Left renal cortex interstitium (tissue), 4 donors: ENCODE data around the gene C1QTNF2. TPM values are rescaled to one million over a fixed set of nuclear protein-coding genes. Genes with fewer than 3 reads are reported as not detected.
A peak's percentile ranks its signal among the peaks of the same experiment; 100 is the strongest.

Experiments used
- DNase-seq, 4 donors: peaks; one replicate each; pipeline ENCODE4 v3.0.0-alpha.2; 2013; ENCODE audit warnings: low read depth in 4 of 4, low spot score in 2 of 4, missing footprints in 1 of 4
- polyA plus RNA-seq, 4 donors: library from polyadenylated mRNA; unstranded; fragments of 120-200 nt; gene quantifications; one replicate each; pipeline ENCODE4 v1.2.1, GENCODE V29; 2013; ENCODE audit not compliant: insufficient read length in 4 of 4

Gene C1QTNF2, protein sequence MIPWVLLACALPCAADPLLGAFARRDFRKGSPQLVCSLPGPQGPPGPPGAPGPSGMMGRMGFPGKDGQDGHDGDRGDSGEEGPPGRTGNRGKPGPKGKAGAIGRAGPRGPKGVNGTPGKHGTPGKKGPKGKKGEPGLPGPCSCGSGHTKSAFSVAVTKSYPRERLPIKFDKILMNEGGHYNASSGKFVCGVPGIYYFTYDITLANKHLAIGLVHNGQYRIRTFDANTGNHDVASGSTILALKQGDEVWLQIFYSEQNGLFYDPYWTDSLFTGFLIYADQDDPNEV
- 1 to 10 TPM in 3 of 4 donors, under 1 TPM in 1; 0.90 to 2.4 (median 1.6) TPM for polyA plus RNA-seq

DNA sequence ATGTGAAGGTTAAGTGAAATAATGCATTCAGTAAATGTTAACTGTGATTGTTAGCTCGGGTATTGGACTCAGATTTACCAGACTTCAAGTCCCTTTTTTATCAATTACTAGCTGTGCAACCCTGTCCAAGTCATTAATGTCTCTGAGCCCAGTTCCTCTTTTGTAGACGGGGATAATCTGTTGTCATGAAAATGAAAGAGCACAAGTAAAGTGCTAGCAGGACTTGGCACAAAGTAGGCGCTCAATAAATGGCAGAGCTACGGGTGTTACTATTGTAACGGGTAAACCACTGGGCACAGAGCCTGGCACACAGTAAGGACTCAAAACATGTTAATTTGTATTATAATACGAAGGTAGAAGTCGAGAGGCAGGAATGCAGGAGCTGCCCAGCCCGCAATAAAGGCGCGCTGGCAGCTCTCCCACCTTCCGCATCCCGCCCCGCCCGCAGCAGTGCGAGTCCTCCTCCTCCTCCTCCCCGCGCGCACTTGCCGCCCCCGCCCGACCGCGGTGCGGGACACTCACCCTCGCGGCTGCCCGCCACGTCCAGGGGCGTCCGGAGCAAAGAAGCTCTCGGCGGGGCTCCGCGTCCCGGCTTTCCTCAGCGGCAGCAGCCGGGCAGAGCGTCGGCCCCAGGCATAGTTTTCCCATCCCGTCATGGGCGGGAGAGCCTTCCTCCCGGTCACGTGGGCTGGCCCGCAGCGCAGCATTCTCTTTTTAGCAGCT, at the start of gene C1QTNF2:
TSS of gene C1QTNF2 (minus strand) at position 637 of the 723 bp plus-strand sequence. CDS start 15,615 bp downstream, outside the sequence.
- peak in 2 of 4 donors; percentile 48 to 52 for DNase-seq

DNA sequence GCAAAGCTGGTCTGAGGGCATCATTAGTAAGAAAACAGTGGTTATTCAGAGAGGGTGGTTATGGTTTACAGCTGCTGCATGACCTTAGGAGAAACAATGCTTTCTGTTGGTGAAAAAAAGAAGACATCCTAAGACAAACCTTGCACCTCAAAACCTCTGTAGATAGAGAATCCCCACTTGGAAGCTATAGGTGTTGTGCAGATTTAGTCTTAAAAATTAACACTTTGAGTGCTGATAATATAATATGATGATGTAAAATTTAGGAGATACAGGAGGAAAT, 49.8 kb upstream of the C1QTNF2 start:
- DNase-seq = no peak

DNA sequence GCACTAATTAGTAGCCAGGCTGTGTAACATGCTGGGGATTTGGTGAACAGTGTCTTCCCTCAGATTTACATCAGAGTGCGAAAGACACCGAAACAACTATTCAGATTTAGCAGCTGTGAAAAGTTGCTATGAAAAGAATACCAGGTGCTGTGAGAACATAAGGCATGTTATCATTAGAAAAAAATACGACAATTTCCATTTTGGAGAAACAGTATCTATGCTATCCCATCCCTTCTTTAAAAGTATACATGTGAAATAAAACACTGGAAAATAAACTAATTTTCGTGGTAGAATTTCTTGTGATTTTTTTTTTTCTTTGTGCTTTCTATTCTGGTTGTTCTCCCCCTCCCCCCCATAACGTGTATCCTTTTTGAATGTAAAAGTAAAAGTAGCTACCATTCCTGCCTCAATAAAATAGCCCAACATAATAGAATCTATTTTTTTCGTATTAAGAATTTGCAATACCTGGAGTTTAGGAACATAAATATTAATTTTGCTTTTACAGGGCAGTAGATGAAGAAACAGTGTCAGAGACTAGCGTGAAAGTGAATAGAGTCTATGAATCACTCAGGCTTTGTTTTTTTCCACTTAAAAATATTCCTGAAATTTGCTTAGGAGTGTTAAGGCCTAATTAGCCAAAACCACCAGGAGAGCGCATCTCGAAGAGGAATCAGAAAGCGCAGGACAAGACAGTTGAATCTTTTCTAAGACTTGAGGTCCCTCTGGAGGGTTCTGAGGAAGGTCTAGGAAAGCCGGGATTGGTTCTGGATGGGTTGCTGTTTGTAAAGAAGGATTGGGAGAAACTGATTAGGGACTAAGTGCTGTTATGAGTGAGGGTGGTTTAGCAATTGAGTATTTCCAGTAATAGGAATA, 49.3 kb upstream of the C1QTNF2 start:
- DNase-seq = no peak

DNA sequence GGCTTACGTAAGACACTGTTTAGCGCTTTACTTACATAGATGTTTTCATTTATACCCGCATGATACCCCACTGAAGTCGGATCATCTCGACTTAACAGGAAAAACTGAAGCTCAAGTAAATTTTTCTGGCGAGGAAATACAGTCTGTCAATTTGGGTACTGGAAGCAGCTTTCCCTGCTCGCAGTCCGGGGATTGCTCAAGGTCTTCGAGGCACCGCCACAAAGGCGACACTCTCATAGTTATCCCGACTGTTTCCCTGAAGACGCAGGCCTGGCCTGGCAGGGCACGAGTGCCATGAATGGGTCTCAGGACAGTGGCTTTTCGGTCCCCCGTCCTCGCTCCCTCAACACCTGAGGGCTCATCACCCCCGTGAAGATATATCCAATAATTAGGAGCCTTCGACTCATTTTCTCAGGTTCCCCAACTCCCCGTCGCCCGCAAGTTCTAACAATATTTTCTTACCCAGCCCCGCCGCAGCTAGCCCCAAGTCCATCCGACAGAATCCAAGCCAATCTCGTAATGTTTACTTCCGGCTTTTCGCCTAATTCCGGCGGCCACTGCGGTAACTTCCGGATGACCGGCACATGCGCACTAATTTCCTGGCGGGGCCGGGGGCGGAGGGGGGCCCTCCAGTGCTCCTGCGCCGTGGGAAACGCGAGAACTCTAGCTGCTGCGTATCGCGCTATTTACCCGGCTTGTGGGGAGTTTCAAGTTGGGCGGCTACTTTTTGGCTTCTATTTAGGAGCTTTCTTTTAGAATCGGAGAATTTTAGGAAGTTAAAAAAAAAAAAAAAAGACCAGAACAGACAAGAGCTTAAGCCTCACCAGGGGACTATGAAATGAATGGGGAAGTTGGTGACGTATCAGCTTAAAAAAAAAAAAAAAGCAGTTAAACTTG, 48.4 kb upstream of the C1QTNF2 start, which contains the start of gene SLU7:
TSS of gene SLU7 (minus strand) at position 521 of the 897 bp plus-strand sequence. CDS start 3,787 bp downstream, outside the sequence.
- DNase-seq = peak in 2 of 4 donors; percentile 92 to 94

DNA sequence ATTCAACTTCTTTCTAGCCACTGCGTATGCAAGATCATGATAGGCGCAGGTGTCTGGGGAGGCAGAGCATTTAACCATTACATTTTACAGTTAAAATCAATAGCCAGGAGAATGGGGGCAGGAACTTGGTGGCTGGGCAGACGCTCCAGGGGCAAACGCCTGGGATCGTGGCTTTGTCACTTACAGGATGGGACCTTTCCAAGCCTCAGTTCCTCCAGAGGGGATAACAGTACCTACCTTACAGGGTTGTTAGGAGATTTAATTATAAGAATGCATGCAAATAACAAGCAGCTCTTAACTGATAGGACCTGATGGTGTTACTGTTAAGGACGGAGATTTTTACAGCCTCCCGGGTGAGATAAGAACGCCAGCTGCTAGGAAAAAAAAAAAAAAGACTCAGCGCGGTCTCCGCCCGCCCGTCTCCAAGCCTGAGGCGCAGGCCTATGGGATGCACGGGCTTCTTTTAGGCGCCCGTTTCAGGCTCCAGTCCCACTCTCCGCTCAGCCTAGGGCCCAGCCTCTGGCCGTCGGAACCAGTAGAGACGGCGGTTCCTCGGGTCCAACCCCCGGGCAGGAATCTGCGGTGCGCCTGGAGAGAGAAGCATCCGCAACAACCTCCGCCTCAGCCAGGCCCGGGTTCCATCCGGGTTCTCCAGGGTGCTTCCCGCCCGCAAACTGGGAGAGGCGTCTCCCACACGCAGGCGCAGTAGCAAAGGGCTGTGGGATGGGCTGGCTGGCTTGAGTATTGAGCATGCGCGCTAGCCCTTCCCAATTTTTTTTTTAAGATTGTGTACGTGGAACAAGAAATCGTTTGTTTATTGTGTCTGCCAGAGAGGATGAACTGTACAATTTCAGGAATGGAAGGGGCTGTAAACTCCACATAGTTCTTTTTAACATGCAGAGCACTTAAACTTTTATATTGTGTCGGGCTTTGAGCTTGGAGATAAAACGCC, 29.3 kb upstream of the C1QTNF2 start, which contains the start of gene FAM200C:
TSS of gene FAM200C (minus strand) at position 653 of the 952 bp plus-strand sequence. CDS start 4,564 bp downstream, outside the sequence.
- DNase-seq = peak; percentile 88 to 93 (median 91)

DNA sequence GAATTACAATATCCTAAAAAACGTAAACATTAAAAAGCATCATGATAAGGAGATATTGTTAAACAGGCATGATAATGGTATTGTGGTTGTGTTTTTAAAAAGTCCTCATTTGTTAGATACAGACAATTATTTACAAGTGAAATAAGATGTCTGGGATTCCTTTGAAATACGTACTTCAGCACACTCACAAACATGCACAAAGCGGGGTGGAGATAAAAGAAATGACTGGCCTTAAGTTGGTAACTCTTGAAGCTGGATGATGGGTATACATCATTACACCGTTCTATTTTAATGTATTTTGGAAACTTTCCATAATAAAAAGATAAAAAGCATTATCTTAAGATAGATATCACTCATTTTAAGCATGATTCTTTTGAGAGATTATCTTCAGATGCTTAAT, 28.4 kb upstream of the C1QTNF2 start:
- no peak for DNase-seq

DNA sequence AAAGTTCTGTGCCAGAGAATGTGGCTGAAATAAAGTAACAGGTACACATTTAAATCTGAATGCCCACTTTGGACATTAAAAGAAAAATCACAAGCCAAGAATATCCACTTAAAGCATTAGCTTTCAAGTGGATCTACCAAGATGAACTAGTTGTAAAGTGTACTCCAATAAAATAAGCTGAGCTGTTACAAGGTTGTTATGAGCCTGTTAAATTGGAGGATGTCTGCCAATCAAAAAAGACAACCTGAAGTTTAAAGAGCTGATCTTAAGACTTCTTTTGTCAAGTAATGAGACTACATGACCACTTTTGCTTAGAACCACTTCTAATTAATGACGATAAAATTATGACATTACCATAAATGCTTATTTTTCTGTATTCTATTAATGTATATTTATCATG, 27.1 kb upstream of the C1QTNF2 start:
- no peak for DNase-seq

DNA sequence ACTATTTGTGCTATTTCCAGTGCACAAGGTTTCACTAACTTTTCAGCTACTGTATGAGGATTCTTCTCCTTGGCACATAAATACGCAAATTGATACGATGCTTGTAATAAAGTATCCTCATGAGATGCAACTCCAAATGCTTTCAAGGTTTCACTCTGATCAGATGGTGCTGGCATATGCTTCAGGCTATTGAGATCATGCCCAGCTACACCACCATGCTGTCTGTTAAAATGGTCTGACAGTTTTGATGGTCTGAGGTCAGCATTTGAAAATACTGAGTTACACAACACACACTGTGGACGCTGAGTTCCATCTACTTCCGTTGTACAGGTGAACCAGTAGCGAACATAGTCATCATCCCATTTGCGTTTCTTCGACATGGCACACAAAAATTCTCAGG, 24.7 kb upstream of the C1QTNF2 start:
- no peak for DNase-seq

DNA sequence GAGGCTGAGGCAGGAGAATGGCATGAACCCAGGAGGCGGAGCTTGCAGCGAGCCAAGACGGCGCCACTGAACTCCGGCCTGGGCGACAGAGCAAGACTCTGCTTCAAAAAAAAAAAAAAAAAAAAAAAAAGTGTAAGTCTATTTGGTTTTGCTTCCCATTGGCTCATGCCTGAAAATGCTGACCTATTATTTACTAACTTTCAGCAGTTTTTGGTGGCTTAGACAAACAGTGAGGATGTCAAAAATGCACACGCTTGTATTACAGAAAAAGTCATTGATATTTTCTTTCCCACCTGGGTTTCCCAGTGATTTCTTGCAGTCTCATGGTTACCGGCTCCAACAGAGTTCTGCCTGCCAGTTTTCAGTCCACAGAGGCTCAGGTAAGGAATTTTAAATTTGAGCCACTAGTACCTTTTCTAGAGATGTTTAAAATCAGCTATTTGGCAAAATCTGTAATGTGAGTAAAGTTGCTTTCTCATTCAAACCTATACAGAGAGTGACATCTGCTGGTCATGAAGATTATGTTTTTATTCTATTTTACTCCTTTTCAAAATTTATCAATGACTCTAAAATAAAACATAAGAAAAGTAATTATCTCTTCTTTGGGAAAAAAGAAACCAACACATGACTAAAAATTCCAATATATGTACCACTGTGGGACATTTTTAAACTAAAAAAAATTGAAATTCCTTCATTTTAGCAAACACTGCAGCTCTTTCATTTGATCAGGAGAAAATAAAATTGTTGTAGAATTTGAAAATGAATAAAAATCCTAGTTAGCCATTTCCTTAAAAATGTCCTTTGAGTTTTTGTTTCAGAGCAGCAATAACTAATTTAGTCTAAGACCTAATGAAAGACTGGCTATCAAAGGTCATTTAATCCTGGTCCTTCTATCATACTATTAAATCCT, 20.6 kb upstream of the C1QTNF2 start:
- no peak for DNase-seq

DNA sequence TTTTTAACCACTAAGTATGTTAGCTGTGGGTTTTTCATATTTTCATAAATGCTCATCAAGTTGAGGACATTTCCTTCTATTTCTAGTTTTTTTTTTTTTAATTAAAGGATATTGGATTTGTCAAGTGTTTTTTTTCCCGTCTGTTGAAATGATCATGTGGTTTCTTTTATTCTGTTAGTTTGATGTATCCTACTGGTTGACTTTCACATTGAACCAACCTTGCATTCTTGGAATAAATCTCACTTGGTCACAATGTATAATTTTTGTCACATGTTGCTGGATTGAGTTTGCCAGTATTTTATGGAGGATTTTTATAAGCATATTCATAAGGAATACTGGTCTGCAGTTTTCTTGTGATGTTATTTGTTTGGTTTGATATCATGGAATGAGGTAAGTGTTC, 17.0 kb upstream of the C1QTNF2 start:
- DNase-seq = no peak

DNA sequence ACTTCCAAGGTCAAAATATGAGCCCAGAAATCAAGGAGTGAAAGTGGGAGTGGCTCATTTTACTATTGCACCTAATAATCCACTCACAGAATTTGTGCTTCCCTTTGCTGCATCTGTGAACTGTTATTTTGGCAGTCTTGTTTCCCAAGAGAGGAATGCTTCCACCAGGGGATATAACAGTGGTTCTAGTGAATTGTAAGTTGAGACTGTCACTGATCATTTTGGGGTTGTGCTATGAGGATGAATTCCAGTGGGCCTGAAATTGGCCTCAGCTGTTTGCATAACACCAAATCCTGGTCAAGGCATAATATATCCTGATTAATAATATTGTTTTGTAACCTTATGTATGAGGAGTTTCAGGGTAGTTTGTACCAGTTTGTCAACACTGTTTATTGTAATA, 15.1 kb upstream of the C1QTNF2 start:
- no peak for DNase-seq

DNA sequence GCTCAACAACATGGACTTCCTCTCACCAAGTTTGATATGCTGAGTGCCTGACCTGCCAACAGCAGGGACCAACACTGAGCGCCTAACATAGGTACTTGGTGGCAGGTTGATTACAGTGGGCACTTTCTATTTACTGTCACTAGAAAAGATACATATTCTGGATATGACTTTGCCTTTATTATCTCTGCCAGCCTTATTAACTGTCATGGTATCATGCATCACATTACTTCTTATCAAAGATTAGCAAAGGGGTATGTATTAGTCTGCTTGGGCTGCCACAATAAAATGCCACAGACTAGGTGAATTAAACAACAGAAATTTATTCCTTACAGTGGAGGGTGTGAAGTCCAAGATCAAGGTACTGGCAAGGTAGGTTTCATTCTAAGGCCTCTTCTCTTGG, 14.3 kb upstream of the C1QTNF2 start:
- no peak for DNase-seq

DNA sequence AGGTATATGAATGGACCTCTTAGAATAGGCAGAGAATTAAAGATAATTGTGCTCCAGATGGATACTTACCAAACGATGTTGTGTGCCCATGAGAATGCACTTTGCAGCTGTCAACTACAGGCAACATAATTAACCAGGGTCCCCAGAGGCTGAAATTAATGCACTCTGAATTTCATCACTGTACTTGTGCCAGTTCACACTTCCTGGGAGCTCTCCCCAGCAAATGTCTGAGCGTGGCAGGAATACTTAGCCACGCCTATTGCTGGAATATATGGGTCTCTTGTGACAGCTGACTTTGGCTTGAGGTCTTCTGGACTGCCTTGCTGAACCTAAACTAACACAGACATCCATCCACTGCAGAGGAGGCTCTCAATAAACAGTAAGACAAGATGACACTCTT, 11.9 kb upstream of the C1QTNF2 start:
- no peak for DNase-seq

DNA sequence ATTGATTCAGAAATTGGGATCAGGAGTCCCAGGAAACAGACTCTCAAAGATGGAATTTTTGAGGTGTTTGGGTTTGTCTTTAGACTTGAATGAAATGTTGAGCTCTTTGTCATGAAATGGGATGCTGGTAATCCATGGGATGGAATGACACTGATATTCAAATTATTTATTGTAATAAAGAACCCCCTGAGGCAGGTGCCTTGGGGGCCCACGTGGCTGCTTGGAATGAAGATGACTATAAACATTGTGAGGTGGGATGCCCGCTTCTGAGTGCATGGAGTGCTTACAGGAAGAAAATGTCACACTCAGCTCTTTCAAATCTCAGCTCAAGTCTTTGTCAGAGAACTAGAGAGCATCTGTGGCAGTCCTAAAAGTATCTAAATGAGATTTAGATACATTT, 9.6 kb upstream of the C1QTNF2 start:
- DNase-seq = no peak

DNA sequence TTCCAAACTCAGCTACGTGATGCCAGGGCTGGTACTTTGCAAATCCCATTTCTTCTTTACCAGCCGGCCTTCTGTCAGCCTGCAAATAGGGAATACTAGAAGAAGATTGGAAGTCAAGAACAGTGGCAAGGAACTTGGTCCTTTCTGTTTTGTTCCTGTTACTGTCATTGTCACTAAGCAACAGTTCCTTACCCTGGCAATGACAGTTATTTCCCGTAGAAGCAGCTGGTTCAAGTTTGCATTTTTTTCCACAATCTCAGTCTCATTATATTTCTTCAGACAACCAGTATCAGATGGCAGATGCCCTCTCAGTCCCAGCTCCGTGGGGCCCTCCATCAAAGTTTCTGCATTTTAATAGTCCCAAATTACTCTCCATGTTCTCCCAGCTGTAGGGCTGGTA, 9.1 kb upstream of the C1QTNF2 start:
- no peak for DNase-seq

DNA sequence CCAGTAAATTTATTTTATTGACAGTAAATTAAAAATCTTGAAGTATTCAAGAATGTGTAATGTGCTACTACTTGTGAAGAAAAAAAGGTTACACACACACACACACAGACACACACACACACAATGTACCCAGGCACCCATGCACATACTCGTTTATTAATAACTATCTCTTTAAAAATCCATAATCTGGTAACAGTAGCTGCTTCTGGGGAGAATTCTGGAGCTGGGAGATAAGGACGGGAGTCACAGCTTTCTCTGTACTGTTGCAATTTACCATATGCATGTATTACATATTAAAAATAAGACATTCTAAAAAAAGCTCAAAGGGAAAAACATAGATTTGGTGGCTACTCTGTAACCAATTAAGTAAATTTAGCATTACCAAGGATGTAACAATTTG, 7.9 kb upstream of the C1QTNF2 start:
- DNase-seq = no peak

DNA sequence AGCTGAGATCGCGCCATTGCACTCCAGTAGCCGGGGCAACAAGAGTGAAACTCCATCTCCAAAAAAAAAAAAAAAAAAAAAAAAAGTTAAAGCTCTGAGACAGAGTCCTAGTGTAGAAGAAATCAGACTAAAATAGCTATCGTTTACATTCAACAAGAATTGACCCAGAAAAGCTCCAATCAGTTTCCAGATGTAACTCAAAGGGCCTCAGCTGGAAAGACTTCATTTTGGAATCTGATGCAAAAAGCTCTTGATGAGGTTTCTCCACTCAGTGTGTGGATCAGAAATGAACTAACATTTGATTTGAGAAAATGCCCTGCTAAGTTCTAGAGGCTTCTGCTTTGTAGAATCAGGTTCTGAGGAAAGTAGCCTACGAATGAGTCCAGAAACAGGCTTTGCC, 7.2 kb upstream of the C1QTNF2 start:
- no peak for DNase-seq

DNA sequence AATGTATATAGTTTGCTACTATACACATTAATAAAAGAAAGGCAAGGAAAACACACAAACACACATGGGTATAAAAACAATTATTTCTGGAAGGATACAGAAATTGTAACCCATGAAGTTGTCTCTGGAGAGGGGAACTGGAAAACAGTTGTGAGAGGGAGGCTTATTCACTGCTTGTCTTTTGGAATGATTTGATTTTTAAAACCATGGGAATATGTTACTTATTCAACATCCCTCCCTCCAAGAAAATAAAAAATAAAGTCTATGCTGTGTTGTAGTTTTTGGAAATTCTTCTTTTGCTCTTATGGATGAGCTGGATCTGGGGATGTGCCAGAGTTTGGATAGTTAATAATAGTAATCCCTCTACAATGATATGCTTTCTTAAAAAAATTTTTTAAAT, 6.0 kb upstream of the C1QTNF2 start:
- no peak for DNase-seq
